NT2/D1 (cell line): ENCODE measurements around the gene LIN7C.

Source experiments
- DNase-seq: peaks from one replicate; pipeline ENCODE4 v3.0.0-alpha.2; 2011; ENCODE audit warnings: low read depth, low spot score
- H3K27me3 ChIP-seq: 2 replicates; pipeline ENCODE4 v1.6.0; 2011; ENCODE audit warnings: mild to moderate bottlenecking; ENCODE audit not compliant: insufficient read length, insufficient read depth
- H3K36me3 ChIP-seq: 2 replicates; pipeline ENCODE4 v1.6.1; 2011; ENCODE audit warnings: mild to moderate bottlenecking, low read length, mixed read lengths; ENCODE audit not compliant: insufficient read depth, insufficient read length
- H3K4me1 ChIP-seq: 2 replicates; pipeline ENCODE4 v1.5.1; 2011; ENCODE audit not compliant: insufficient read depth, insufficient read length
- H3K4me3 ChIP-seq: 2 replicates; pipeline ENCODE4 v1.5.1; 2011; ENCODE audit warnings: low read depth; ENCODE audit not compliant: insufficient read length
- H3K9ac ChIP-seq: 2 replicates; pipeline ENCODE4 v1.6.0; 2011; ENCODE audit warnings: low read depth; ENCODE audit not compliant: insufficient read length
- H3K9me3 ChIP-seq: 2 replicates; pipeline ENCODE4 v1.5.1; 2011; ENCODE audit warnings: mild to moderate bottlenecking, low read length; ENCODE audit not compliant: insufficient read depth
- SUZ12 ChIP-seq: IDR thresholded peaks from 2 replicates; pipeline ENCODE4 v1.6.1; 2011; ENCODE audit not compliant: insufficient read length, insufficient read depth; ENCODE audit errors: extremely low read depth
- YY1 ChIP-seq: IDR thresholded peaks from 2 replicates; pipeline ENCODE4 v1.6.1; 2011; ENCODE audit not compliant: insufficient read length, insufficient read depth
- ZNF274 ChIP-seq: IDR thresholded peaks from 2 replicates; pipeline ENCODE4 v1.6.1; 2011; ENCODE audit warnings: mild to moderate bottlenecking, low read depth, low read length

The LIN7C gene

GRCh38 chr11:27509908-27510307 is 3.3 kb upstream of the LIN7C start:
- DNase-seq, result no peak
- TF ChIP-seq ZNF274, result no peak
- TF ChIP-seq SUZ12, result no peak
- no peak for TF ChIP-seq YY1
- no peaks in the 10 kb centered on the region for H3K9me3 ChIP-seq
- no peaks in the 10 kb centered on the region for H3K36me3 ChIP-seq
- H3K4me1 ChIP-seq, result no peaks in the 10 kb centered on the region
- H3K4me3 ChIP-seq, result no peak overlapping the region
- H3K27me3 ChIP-seq, result no peaks in the 10 kb centered on the region
- no peak overlapping the region for H3K9ac ChIP-seq

- Histone ChIP-seq H3K4me3 (peak overlapping the region; percentile 95), H3K27me3 (no peaks in the 10 kb centered on the region), H3K36me3 (peaks cover 6% of the 10 kb centered on the region), H3K4me1 (no peaks in the 10 kb centered on the region), H3K9ac (peak overlapping the region; percentile 92), H3K9me3 (no peaks in the 10 kb centered on the region)
- no peak for DNase-seq
- no peak for TF ChIP-seq YY1
- no peak for TF ChIP-seq ZNF274
- no peak for TF ChIP-seq SUZ12
Measured at GRCh38 chr11:27507557-27508322, 1.2 kb upstream of the LIN7C start.

GRCh38 chr11:27505781-27506180 is 788 bp downstream of the LIN7C start:
- Histone ChIP-seq H3K9me3 (no peaks in the 10 kb centered on the region), H3K27me3 (no peaks in the 10 kb centered on the region), H3K36me3 (peaks cover 22% of the 10 kb centered on the region), H3K4me3 (peak overlapping the region; percentile 95), H3K9ac (peak overlapping the region; percentile 92), H3K4me1 (no peaks in the 10 kb centered on the region)
- no peak for DNase-seq
- TF ChIP-seq ZNF274, result no peak
- no peak for TF ChIP-seq SUZ12

- no peaks in the 10 kb centered on the region for H3K27me3 ChIP-seq
- H3K9ac ChIP-seq, result no peak overlapping the region
- TF ChIP-seq ZNF274 (no peak), YY1 (no peak), SUZ12 (no peak)
- H3K4me3 ChIP-seq, result no peak overlapping the region
- no peaks in the 10 kb centered on the region for H3K9me3 ChIP-seq
- H3K4me1 ChIP-seq, result no peaks in the 10 kb centered on the region
- no peak for DNase-seq
- peaks cover 34% of the 10 kb centered on the region for H3K36me3 ChIP-seq
Measured at GRCh38 chr11:27504205-27504604, 2.4 kb downstream of the LIN7C start.

- DNase-seq, result no peak
- Histone ChIP-seq H3K27me3 (no peaks in the 10 kb centered on the region), H3K9ac (no peak overlapping the region), H3K9me3 (no peaks in the 10 kb centered on the region), H3K4me3 (no peak overlapping the region), H3K36me3 (peaks cover 63% of the 10 kb centered on the region), H3K4me1 (no peaks in the 10 kb centered on the region)
- TF ChIP-seq SUZ12 (no peak), YY1 (no peak), ZNF274 (no peak)
Measured at GRCh38 chr11:27501100-27501499, 5.5 kb downstream of the LIN7C start.

- DNase-seq, result no peak
- H3K9me3 ChIP-seq, result no peaks in the 10 kb centered on the region
- H3K27me3 ChIP-seq, result no peaks in the 10 kb centered on the region
- no peaks in the 10 kb centered on the region for H3K4me1 ChIP-seq
- peaks cover 66% of the 10 kb centered on the region for H3K36me3 ChIP-seq
- no peak overlapping the region for H3K9ac ChIP-seq
- H3K4me3 ChIP-seq, result no peak overlapping the region
- TF ChIP-seq YY1, result no peak
- no peak for TF ChIP-seq SUZ12
- TF ChIP-seq ZNF274, result no peak
Measured at GRCh38 chr11:27497911-27498310, 8.7 kb downstream of the LIN7C start.

GRCh38 chr11:27497284-27497866 is 9.2 kb downstream of the LIN7C start:
- peaks cover 68% of the 10 kb centered on the region for H3K36me3 ChIP-seq
- H3K27me3 ChIP-seq, result no peaks in the 10 kb centered on the region
- H3K4me3 ChIP-seq, result no peak overlapping the region
- no peak for DNase-seq
- H3K9ac ChIP-seq, result no peak overlapping the region
- no peak for TF ChIP-seq YY1
- no peak for TF ChIP-seq SUZ12
- no peak for TF ChIP-seq ZNF274
- H3K9me3 ChIP-seq, result no peaks in the 10 kb centered on the region
- H3K4me1 ChIP-seq, result no peaks in the 10 kb centered on the region
